K562 (cell line): ENCODE measurements around the gene OR56A5. TPM values are rescaled to one million over a fixed set of nuclear protein-coding genes. Genes with fewer than 3 reads are reported as not detected.

Experiments used
- ATAC-seq: fragments of 200-7000 bp; cut with Tn5 transposase; 3 replicates; pipeline ENCODE4 v1.9.1; 2020; ENCODE audit warnings: moderate library complexity
- BruUV-seq: library from RNA; stranded (reverse); fragments of 400-500 nt; replicated peaks from 2 replicates; lab custom pipeline; 2021; lab: Mats Ljungman, UMichigan
- CTCF ChIA-PET: fragments of 300-600 bp; formaldehyde crosslinking; extraction: SDS; loops from one replicate; lab custom pipeline; 2021; ENCODE audit warnings: low intra/inter-chr PET ratio; lab: Yijun Ruan, JAX
- POLR2A ChIA-PET: fragments of 300-600, 350-650 bp; sonication (Branson Sonifier 250); formaldehyde crosslinking; extraction: SDS; loops from one replicate; lab custom pipeline; 2021; ENCODE audit warnings: antibody characterized with exemption, inconsistent platforms; lab: Yijun Ruan, JAX
- DNase-seq, 4 experiments: peaks; one replicate each; pipeline versions ENCODE4 v3.0.0 to v3.0.0-alpha.2; 2011 to 2018; ENCODE audit warnings: low spot score in 3 of 4, mixed read lengths in 3 of 4; ENCODE audit errors: extremely low read depth in 1 of 4
- FAIRE-seq: peaks from 2 replicates; lab custom pipeline; 2011; peaks lifted over from hg19 to GRCh38; lab: Jason Lieb, UNC
- H2AFZ ChIP-seq: 2 replicates; pipeline ENCODE4 v1.6.0; 2011; ENCODE audit warnings: low read depth, low read length, control low read depth, inconsistent platforms
- H3K27ac ChIP-seq: fragments of 200-600 bp; 3 replicates; pipeline ENCODE4 v1.8.0; 2011; ENCODE audit warnings: low read depth, mild to moderate bottlenecking, control low read depth, inconsistent platforms, low read length, moderate library complexity, mixed read lengths; ENCODE audit errors: extremely low read depth
- H3K27me3 ChIP-seq, 2 experiments: fragments of 300-600 bp in 1 of 2; 2 replicates in 1 of 2; 3 replicates in 1 of 2; pipeline versions ENCODE4 v1.6.0 to v1.8.0; 2011; ENCODE audit warnings: inconsistent platforms in 2 of 2, low read length in 2 of 2, mild to moderate bottlenecking in 1 of 2, mixed read lengths in 1 of 2, moderate library complexity in 1 of 2; ENCODE audit not compliant: control insufficient read depth in 2 of 2, insufficient read depth in 2 of 2
- H3K36me3 ChIP-seq: fragments of 300-600 bp; 3 replicates; pipeline ENCODE4 v1.8.0; 2011; ENCODE audit warnings: mild to moderate bottlenecking, low read length, inconsistent platforms; ENCODE audit not compliant: control insufficient read depth, insufficient read depth
- H3K4me1 ChIP-seq, 2 experiments: fragments of 200-600 bp in 1 of 2; replicated peaks in 1 of 2; 2 replicates in 1 of 2; 3 replicates in 1 of 2; pipeline versions ENCODE4 v1.5.1 to v1.8.0; 2011; ENCODE audit warnings: inconsistent platforms in 2 of 2, low read length in 2 of 2, mild to moderate bottlenecking in 1 of 2, mixed read lengths in 1 of 2, moderate library complexity in 1 of 2; ENCODE audit not compliant: control insufficient read depth in 2 of 2, insufficient read depth in 2 of 2
- H3K4me2 ChIP-seq: 2 replicates; pipeline ENCODE4 v1.6.1; 2011; ENCODE audit warnings: low read length, control low read depth, inconsistent platforms, mixed read lengths; ENCODE audit not compliant: insufficient read depth
- H3K4me3 ChIP-seq: fragments of 200-600 bp; sonication (generic), shearing (Covaris generic); 2 replicates; pipeline ENCODE4 v1.5.1; 2016; ENCODE audit warnings: control low read depth, inconsistent platforms
- H3K79me2 ChIP-seq: fragments of 200-600 bp; 3 replicates; pipeline ENCODE4 v1.8.0; 2011; ENCODE audit warnings: low read length, inconsistent platforms; ENCODE audit not compliant: control insufficient read depth, insufficient read depth
- H3K9ac ChIP-seq, 2 experiments: 2 replicates each; pipeline versions ENCODE4 v1.6.0 to v1.6.1; 2011; ENCODE audit warnings: low read depth in 2 of 2, low read length in 2 of 2, control low read depth in 1 of 2, inconsistent platforms in 1 of 2, mild to moderate bottlenecking in 1 of 2, mixed read lengths in 1 of 2; ENCODE audit not compliant: insufficient read depth in 1 of 2
- H3K9me1 ChIP-seq: one replicate; pipeline ENCODE4 v1.6.0; 2011; ENCODE audit warnings: inconsistent platforms, mild to moderate bottlenecking, low read length, moderate library complexity; ENCODE audit not compliant: control insufficient read depth, insufficient read depth
- H3K9me3 ChIP-seq: replicated peaks from 2 replicates; pipeline ENCODE4 v1.5.1; 2011; ENCODE audit warnings: low read depth, low read length, inconsistent platforms; ENCODE audit not compliant: control insufficient read depth, insufficient read depth
- H4K20me1 ChIP-seq: replicated peaks from 2 replicates; pipeline ENCODE4 v1.6.1; 2011; ENCODE audit warnings: low read length, inconsistent platforms, mixed read lengths; ENCODE audit not compliant: control insufficient read depth, insufficient read depth
- BACH1 ChIP-seq: fragments of 200-800 bp; sonication (Bioruptor generic); IDR thresholded peaks from 2 replicates; pipeline ENCODE4 v1.6.1; 2016; ENCODE audit warnings: missing genetic modification characterization, missing compliant biosample characterization
- BRD4 ChIP-seq: fragments of 200-600 bp; sonication (generic); IDR thresholded peaks from 2 replicates; pipeline ENCODE4 v1.6.1; 2017; ENCODE audit warnings: inconsistent platforms
- ETS2 ChIP-seq: IDR thresholded peaks from 2 replicates; pipeline ENCODE4 v1.6.1; 2016; ENCODE audit warnings: borderline replicate concordance, missing genetic modification characterization, mild to moderate bottlenecking, moderate library complexity, missing compliant biosample characterization; ENCODE audit not compliant: poor library complexity, severe bottlenecking
- HMG20B ChIP-seq: fragments of 250-450 bp; sonication (Bioruptor Pico); IDR thresholded peaks from 2 replicates; pipeline ENCODE4 v1.5.0; 2021; ENCODE audit warnings: mild to moderate bottlenecking
- MAFF ChIP-seq: IDR thresholded peaks from 2 replicates; pipeline ENCODE4 v1.6.1; 2012; ENCODE audit warnings: low read length, improper control_type of control experiment
- NFATC3 ChIP-seq: fragments of 450-650 bp; IDR thresholded peaks from 2 replicates; pipeline ENCODE4 v1.6.1; 2017; ENCODE audit warnings: mild to moderate bottlenecking
- PHF8 ChIP-seq: fragments of 200-600 bp; sonication (generic); IDR thresholded peaks from 2 replicates; pipeline ENCODE4 v1.6.1; 2012; ENCODE audit warnings: mixed run types, mild to moderate bottlenecking, inconsistent platforms, low read length, moderate library complexity, borderline replicate concordance
- PML ChIP-seq: IDR thresholded peaks from 2 replicates; pipeline ENCODE4 v1.6.1; 2012; ENCODE audit warnings: low read length, inconsistent platforms
- PTRF ChIP-seq: fragments of 450-650 bp; IDR thresholded peaks from 2 replicates; pipeline ENCODE4 v1.6.1; 2016; ENCODE audit warnings: mild to moderate bottlenecking, missing genetic modification characterization, missing compliant biosample characterization
- SRSF9 ChIP-seq: fragments of 200-400 bp; formaldehyde crosslinking; IDR thresholded peaks from 2 replicates; pipeline ENCODE4 v1.6.1; 2017; ENCODE audit warnings: low read depth, low read length, borderline replicate concordance
- TGIF2 ChIP-seq: sonication (generic); formaldehyde crosslinking; IDR thresholded peaks from 2 replicates; pipeline ENCODE4 v1.8.1; 2022; ENCODE audit warnings: mild to moderate bottlenecking, missing genetic modification reagents, moderate library complexity
- ZEB2 ChIP-seq: fragments of 450-650 bp; IDR thresholded peaks from 2 replicates; pipeline ENCODE4 v1.6.1; 2016
- ZNF133 ChIP-seq: fragments of 250-450 bp; sonication (Bioruptor Pico); IDR thresholded peaks from 2 replicates; pipeline ENCODE4 v1.4.0; 2020; ENCODE audit warnings: mild to moderate bottlenecking
- ZNF707 ChIP-seq: fragments of 250-450 bp; sonication (Bioruptor Pico); conservative IDR thresholded peaks from 2 replicates; pipeline ENCODE4 v1.8.0; 2022; ENCODE audit warnings: inconsistent platforms, mild to moderate bottlenecking, moderate library complexity
- WGBS: fragments of 100-300 bp; shearing (Covaris generic); methylation state at CpG from one replicate; pipeline ENCODE4 v1.1.6; 2016; ENCODE audit warnings: low coverage, mixed read lengths; ENCODE audit not compliant: insufficient coverage; ENCODE audit errors: missing lambda C conversion rate; 5-methylcytosine and 5-hydroxymethylcytosine counted together
- in situ Hi-C: fragments of 300-500 bp; cut with MboI; formaldehyde crosslinking; loops from 4 replicates; pipeline ENCODE4 v1.15.0; 2018; ENCODE audit warnings: inconsistent platforms, mixed read lengths
- intact Hi-C: fragments of 100-400 bp; cut with micrococcal nuclease; formaldehyde crosslinking; loops from 2 replicates; pipeline ENCODE4 v1.14.2; 2022
- polyA plus RNA-seq, 8 experiments: library from polyadenylated mRNA; depleted of rRNA in 4 of 8; stranded (reverse) in 5 of 8; unstranded in 3 of 8; fragments of >200 nt; fragmentation: Nextera tagmentation in 2 of 8; fragmentation: Illumina TruSeq in 1 of 8; extraction: Ambion mirVana in 2 of 8; extraction: Trizol in 1 of 8; gene quantifications; 2 replicates each; pipeline versions ENCODE4 v1.2.1 to v1.2.3, GENCODE V29; 2011 to 2014; ENCODE audit warnings: inconsistent platforms in 1 of 8, missing spikeins in 1 of 8
- total RNA-seq, 7 experiments: library from RNA; depleted of rRNA in 6 of 7; stranded (reverse); fragments of >200 nt in 6 of 7; fragmentation: Illumina TruSeq in 2 of 7; extraction: Trizol in 2 of 7; gene quantifications; 2 replicates each; pipeline versions ENCODE4 v1.2.1 to v1.2.3, GENCODE V29; 2011 to 2021; ENCODE audit warnings: low replicate concordance in 1 of 7

Gene OR56A5
- total and polyA plus RNA-seq, 9 of the 15 experiments (the other 6 are each of a cell fraction or from before 2014, with no cell fraction given) = not detected

GRCh38 chr11:6013042-6013441 is 44.7 kb upstream of the OR56A5 start:
- no peaks in the 10 kb centered on the region for H3K36me3 ChIP-seq
- FAIRE-seq (no peak), DNase-seq (no peak), ATAC-seq (no peak)
- ChIA-PET POLR2A (no interaction called here), CTCF (no interaction called here)
- WGBS = 0% methylated on average over 2 of the region's 3 CpGs
- H3K9me3 ChIP-seq = no peaks in the 10 kb centered on the region; the same call in 1 of the 2 replicates
- BruUV-seq = no TSS peak
- no peaks in the 10 kb centered on the region for H3K4me1 ChIP-seq
- H4K20me1 ChIP-seq = no peaks in the 10 kb centered on the region
- H3K79me2 ChIP-seq = no peaks in the 10 kb centered on the region
- TF ChIP-seq BRD4 (no peak), TGIF2 (no peak), ZNF133 (CRISPR knock-in tag) (no peak), ZEB2 (no peak), SRSF9 (no peak), PTRF (tag) (no peak), PHF8 (no peak), NFATC3 (no peak), ZNF707 (CRISPR knock-in tag) (no peak), HMG20B (CRISPR knock-in tag) (no peak), ETS2 (tag) (no peak), PML (no peak), BACH1 (tag) (no peak), MAFF (no peak)
- H3K27ac ChIP-seq = no peak overlapping the region
- H3K27me3 ChIP-seq = no peaks in the 10 kb centered on the region
- H2AFZ ChIP-seq = no peak overlapping the region
- no peaks in the 10 kb centered on the region for H3K9me1 ChIP-seq
- in situ Hi-C loops = no loop called here
- intact Hi-C loops = no loop called here
- H3K4me2 ChIP-seq = no peak overlapping the region
- H3K9ac ChIP-seq = no peak overlapping the region
- no peak overlapping the region for H3K4me3 ChIP-seq
